GM12875 (cell line): ENCODE results near the gene RASAL2.
"Not testable (repeated sequence)": the region's sequence is repeated elsewhere in the genome, so short reads cannot be mapped to it uniquely, and the experiment has no call there.

Experiments
- H3K4me3 ChIP-seq: one replicate; pipeline ENCODE4 v1.5.1; 2011; ENCODE audit warnings: low read depth, low read length, control low read depth
- CTCF ChIP-seq: IDR thresholded peaks from 2 replicates; pipeline ENCODE4 v1.5.1; 2011; ENCODE audit warnings: low read depth, mild to moderate bottlenecking, control low read depth, inconsistent platforms, low read length, moderate library complexity, borderline replicate concordance; ENCODE audit not compliant: insufficient read depth

The RASAL2 gene

GRCh38 chr1:178501705-178502329 lies 407.9 kb downstream of the RASAL2 start:
- peak; percentile 93 for TF ChIP-seq CTCF
- no peak overlapping the region for H3K4me3 ChIP-seq

GRCh38 chr1:178502330-178502714 lies 408.4 kb downstream of the RASAL2 start:
- H3K4me3 ChIP-seq = no peak overlapping the region
- no peak for TF ChIP-seq CTCF

- TF ChIP-seq CTCF = no peak
- H3K4me3 ChIP-seq = no peak overlapping the region
Observed at GRCh38 chr1:178502856-178503255, 409.0 kb downstream of the RASAL2 start.

- not testable (repeated sequence) for H3K4me3 ChIP-seq
Observed at GRCh38 chr1:178503316-178503715, 409.4 kb downstream of the RASAL2 start.

GRCh38 chr1:178503849-178504248 lies 409.9 kb downstream of the RASAL2 start:
- no peak overlapping the region for H3K4me3 ChIP-seq
- no peak for TF ChIP-seq CTCF

- no peak for TF ChIP-seq CTCF
- no peak overlapping the region for H3K4me3 ChIP-seq
Observed at GRCh38 chr1:178504286-178504685, 410.4 kb downstream of the RASAL2 start.

GRCh38 chr1:178506177-178506576 lies 412.3 kb downstream of the RASAL2 start:
- no peak overlapping the region for H3K4me3 ChIP-seq
- TF ChIP-seq CTCF = no peak

- H3K4me3 ChIP-seq = no peak overlapping the region
- no peak for TF ChIP-seq CTCF
Observed at GRCh38 chr1:178506669-178507068, 412.8 kb downstream of the RASAL2 start.
